Measurements from ENCODE around the gene KCNK15. TPM values are rescaled to one million over a fixed set of nuclear protein-coding genes. Genes with fewer than 3 reads are reported as not detected.

The KCNK15 gene
- total and polyA plus RNA-seq, 10 of the 15 experiments (the other 5 are each of a cell fraction or from before 2014, with no cell fraction given) = not detected

GRCh38 chr20:44732327-44732726 lies 13.3 kb upstream of the KCNK15 start:
- Histone ChIP-seq H3K79me2 (ENCODE audit: control insufficient read depth, insufficient read depth, low read length) (no peaks in the 10 kb centered on the region), H3K36me3 (ENCODE audit: control insufficient read depth in 2 of 2, insufficient read depth in 2 of 2, low read length in 1 of 2) (no peaks in the 10 kb centered on the region), H3K27me3 (replicated peaks in 1 of 2; ENCODE audit: control insufficient read depth in 2 of 2, insufficient read depth in 2 of 2, low read length in 1 of 2) (no peaks in the 10 kb centered on the region), H4K20me1 (ENCODE audit: control insufficient read depth, insufficient read depth) (no peaks in the 10 kb centered on the region), H3K4me3 (no peak overlapping the region), H3K4me2 (ENCODE audit: control insufficient read depth, insufficient read depth) (no peak overlapping the region), H3K27ac (ENCODE audit: control insufficient read depth, insufficient read depth) (no peak overlapping the region), H3K4me1 (ENCODE audit: control insufficient read depth, insufficient read depth, low read length) (peaks cover 7% of the 10 kb centered on the region), H2AFZ (ENCODE audit: control insufficient read depth, low read depth, low read length) (no peak overlapping the region), H3K9me3 (replicated peaks; ENCODE audit: control insufficient read depth, insufficient read depth, low read length) (peaks cover 4% of the 10 kb centered on the region; the same call in 2 of the 3 replicates), H3K9ac (ENCODE audit: control insufficient read depth, insufficient read depth, low read length) (no peak overlapping the region)
- CTCF ChIA-PET = interaction anchor here (0.7 to 8.2 kb wide), 11 partner anchors 11 to 615 kb away, joined by 3 to 91 read pairs (median 4); partner anchors contain the start of gene FITM2
- in situ Hi-C loops (cut with MboI) = loop anchor here (5.0 kb wide), 1 partner anchor 45 kb away; no protein-coding TSS in a partner anchor
- intact Hi-C loops (cut with micrococcal nuclease; ENCODE audit: unreplicated experiment) = loop anchor here (5.0 kb wide), 1 partner anchor 345 kb away; no protein-coding TSS in a partner anchor
- FAIRE-seq (peak; percentile 52), DNase-seq (ENCODE audit: low read depth, low spot score) (no peak), ATAC-seq (no peak; the same call in 2 of the 3 replicates)
- RAD21 ChIA-PET (ENCODE audit: unreplicated experiment) = interaction anchor here (1.5 to 2.0 kb wide), 2 partner anchors 48 to 122 kb away, joined by 4 to 38 read pairs; no protein-coding TSS in a partner anchor
- POLR2A ChIA-PET = no interaction called here
- 34% methylated on average over 6 of the region's 6 CpGs for WGBS (ENCODE audit: insufficient coverage, insufficient replicate concordance, low lambda C conversion rate, missing lambda C conversion rate)
- no TSS peak for BruUV-seq (replicated peaks)
- SMC1A ChIA-PET (ENCODE audit: uncharacterized antibody, unreplicated experiment) = interaction anchor here (0.6 to 3.6 kb wide), 6 partner anchors 14 to 135 kb away, joined by 3 to 25 read pairs (median 3); no protein-coding TSS in a partner anchor
- TF ChIP-seq CREM (IDR thresholded peaks at IDR 0.05; ENCODE audit: low read depth) (no peak), SMC3 (IDR thresholded peaks at IDR 0.05; ENCODE audit: borderline replicate concordance, low read length) (no peak), ZNF24 (IDR thresholded peaks at IDR 0.05) (no peak), NR2C2 (IDR thresholded peaks at IDR 0.05; ENCODE audit: borderline replicate concordance, control insufficient read depth, insufficient read length, low read depth) (no peak), IKZF1 (conservative IDR thresholded peaks at IDR 0.05) (no peak), FOXM1 (IDR thresholded peaks at IDR 0.05; ENCODE audit: low read depth, low read length) (no peak), PAX5 (IDR thresholded peaks at IDR 0.05; ENCODE audit: borderline replicate concordance, low read depth, low read length) (no peak), ZBTB4 (CRISPR knock-in tag; IDR thresholded peaks at IDR 0.05) (no peak), NFYB (IDR thresholded peaks at IDR 0.05; ENCODE audit: insufficient read depth, low read depth, low read length) (no peak), MTA2 (IDR thresholded peaks at IDR 0.05; ENCODE audit: low read depth) (no peak), SKIL (IDR thresholded peaks at IDR 0.05; ENCODE audit: low read depth, poor library complexity, severe bottlenecking) (no peak), CBX5 (IDR thresholded peaks at IDR 0.05; ENCODE audit: low read depth) (no peak), REST (IDR thresholded peaks at IDR 0.05; ENCODE audit: low read depth, low read length) (no peak), WRNIP1 (IDR thresholded peaks at IDR 0.05; ENCODE audit: borderline replicate concordance, low read depth, low read length) (no peak)
